GM23338 (cell line): Measurements from ENCODE around the gene COX14. TPM values are rescaled to one million over a fixed set of nuclear protein-coding genes. Genes with fewer than 3 reads are reported as not detected.

Experiments
- ATAC-seq: fragments of 200-7000 bp; cut with Tn5 transposase; 3 replicates; pipeline ENCODE4 v1.9.1; 2020
- DNase-seq: peaks from one replicate; pipeline ENCODE4 v3.0.0-alpha.2; 2015; ENCODE audit warnings: low spot score
- H2AFZ ChIP-seq: fragments of 200-600 bp; sonication (generic); 2 replicates; pipeline ENCODE4 v1.8.0; 2016; ENCODE audit warnings: antibody characterized with exemption, mild to moderate bottlenecking, moderate library complexity
- H3F3A ChIP-seq: fragments of 200-600 bp; sonication (generic); replicated peaks from 2 replicates; pipeline ENCODE4 v1.8.0; 2017; ENCODE audit warnings: antibody characterized with exemption, mixed run types, low read depth
- H3K27ac ChIP-seq: fragments of 200-600 bp; sonication (generic); 2 replicates; pipeline ENCODE4 v1.6.1; 2016; ENCODE audit warnings: low read depth
- H3K27me3 ChIP-seq: fragments of 200-600 bp; sonication (generic); 2 replicates; pipeline ENCODE4 v1.8.0; 2016; ENCODE audit warnings: mild to moderate bottlenecking, mixed run types, moderate library complexity; ENCODE audit not compliant: insufficient read depth
- H3K36me3 ChIP-seq: fragments of 200-600 bp; sonication (generic); 2 replicates; pipeline ENCODE4 v1.8.0; 2016; ENCODE audit warnings: mild to moderate bottlenecking; ENCODE audit not compliant: insufficient read depth
- H3K4me1 ChIP-seq: fragments of 200-600 bp; sonication (generic); 2 replicates; pipeline ENCODE4 v1.8.0; 2016; ENCODE audit warnings: mild to moderate bottlenecking, moderate library complexity; ENCODE audit not compliant: insufficient read depth
- H3K4me2 ChIP-seq: fragments of 200-600 bp; sonication (generic); 2 replicates; pipeline ENCODE4 v1.7.1; 2017; ENCODE audit warnings: mixed run types
- H3K4me3 ChIP-seq: fragments of 200-600 bp; sonication (generic); 2 replicates; pipeline ENCODE4 v1.6.1; 2016; ENCODE audit warnings: mixed run types
- H3K79me2 ChIP-seq: fragments of 200-600 bp; sonication (generic); replicated peaks from 2 replicates; pipeline ENCODE4 v1.8.0; 2017; ENCODE audit warnings: mild to moderate bottlenecking; ENCODE audit not compliant: insufficient read depth
- H3K9me2 ChIP-seq: fragments of 200-600 bp; sonication (generic); 2 replicates; pipeline ENCODE4 v1.8.0; 2017; ENCODE audit not compliant: insufficient read depth
- H4K20me1 ChIP-seq: fragments of 200-600 bp; sonication (generic); replicated peaks from 2 replicates; pipeline ENCODE4 v1.8.0; 2017; ENCODE audit warnings: mild to moderate bottlenecking; ENCODE audit not compliant: insufficient read depth
- H3K27ac Mint-ChIP-seq: 2 replicates; pipeline ENCODE4 v1.8.0; 2020; ENCODE audit warnings: inconsistent platforms, mild to moderate bottlenecking, moderate library complexity, mixed read lengths
- H3K27me3 Mint-ChIP-seq: 3 replicates; pipeline ENCODE4 v1.8.0; 2022; ENCODE audit warnings: low read depth, mild to moderate bottlenecking, moderate library complexity, mixed read lengths, inconsistent platforms; ENCODE audit not compliant: insufficient read depth, poor library complexity
- H3K36me3 Mint-ChIP-seq: 3 replicates; pipeline ENCODE4 v1.8.0; 2021; ENCODE audit warnings: low read depth, mild to moderate bottlenecking, inconsistent platforms, moderate library complexity, mixed read lengths
- H3K4me1 Mint-ChIP-seq: 3 replicates; pipeline ENCODE4 v1.8.0; 2020; ENCODE audit warnings: mild to moderate bottlenecking, inconsistent platforms, mixed read lengths
- H3K4me3 Mint-ChIP-seq: 3 replicates; pipeline ENCODE4 v1.8.0; 2021; ENCODE audit warnings: moderate library complexity, mild to moderate bottlenecking, inconsistent platforms, mixed read lengths
- H3K9me3 Mint-ChIP-seq: 3 replicates; pipeline ENCODE4 v1.8.0; 2020; ENCODE audit warnings: moderate library complexity, mild to moderate bottlenecking, inconsistent platforms, mixed read lengths
- CREB1 ChIP-seq: fragments of 250-450 bp; sonication (Bioruptor Pico); IDR thresholded peaks from 2 replicates; pipeline ENCODE4 v1.5.0; 2020; ENCODE audit warnings: low read depth, mild to moderate bottlenecking, moderate library complexity
- CTCF ChIP-seq, 2 experiments: fragments of 200-600 bp in 1 of 2; sonication (generic) in 1 of 2; conservative IDR thresholded peaks; 2 replicates each; pipeline versions ENCODE4 v1.5.1 to v1.6.1; 2016 to 2017; ENCODE audit warnings: antibody characterized with exemption in 2 of 2, low read depth in 2 of 2, mild to moderate bottlenecking in 2 of 2, moderate library complexity in 1 of 2
- EZH2phosphoT487 ChIP-seq: fragments of 200-600 bp; sonication (generic); IDR thresholded peaks from one replicate; pipeline ENCODE4 v1.8.1; 2018; ENCODE audit warnings: antibody characterized with exemption; ENCODE audit not compliant: unreplicated experiment
- NANOG ChIP-seq: IDR thresholded peaks from 2 replicates; pipeline ENCODE4 v1.6.1; 2016; ENCODE audit warnings: antibody characterized with exemption, borderline replicate concordance
- STAT1 ChIP-seq: IDR thresholded peaks from one replicate; pipeline ENCODE4 v1.6.1; 2016; ENCODE audit warnings: antibody characterized with exemption; ENCODE audit not compliant: unreplicated experiment
- ZNF114 ChIP-seq: fragments of 250-450 bp; sonication (Bioruptor Pico); IDR thresholded peaks from 2 replicates; pipeline ENCODE4 v1.5.0; 2020; ENCODE audit warnings: mild to moderate bottlenecking, moderate library complexity
- ZNF331 ChIP-seq: fragments of 250-450 bp; sonication (Bioruptor Pico); IDR thresholded peaks from 2 replicates; pipeline ENCODE4 v1.5.0; 2020; ENCODE audit warnings: low read depth, mild to moderate bottlenecking, moderate library complexity
- polyA plus RNA-seq: library from polyadenylated mRNA; unstranded; fragments of >200 nt; fragmentation: Nextera tagmentation; extraction: Ambion mirVana; gene quantifications from 2 replicates; pipeline ENCODE4 v1.2.1, GENCODE V29; 2016
- total RNA-seq: library from RNA; depleted of rRNA; stranded (reverse); fragments of >200 nt; shearing (Covaris generic); gene quantifications from 2 replicates; pipeline ENCODE4 v1.2.3, GENCODE V29; 2014
- TF ChIP-seq, protein P1 (sequence below): fragments of 250-450 bp; sonication (Bioruptor Pico); IDR thresholded peaks from 2 replicates; pipeline ENCODE4 v1.5.0; 2020; ENCODE audit warnings: mild to moderate bottlenecking, moderate library complexity
- TF ChIP-seq, protein P2 (sequence below): IDR thresholded peaks from one replicate; pipeline ENCODE4 v1.6.1; 2018; ENCODE audit warnings: antibody characterized with exemption; ENCODE audit not compliant: unreplicated experiment

COX14 gene
- total and polyA plus RNA-seq, 2 experiments from 2014 or later = 43.7 to 73.5 TPM

DNA sequence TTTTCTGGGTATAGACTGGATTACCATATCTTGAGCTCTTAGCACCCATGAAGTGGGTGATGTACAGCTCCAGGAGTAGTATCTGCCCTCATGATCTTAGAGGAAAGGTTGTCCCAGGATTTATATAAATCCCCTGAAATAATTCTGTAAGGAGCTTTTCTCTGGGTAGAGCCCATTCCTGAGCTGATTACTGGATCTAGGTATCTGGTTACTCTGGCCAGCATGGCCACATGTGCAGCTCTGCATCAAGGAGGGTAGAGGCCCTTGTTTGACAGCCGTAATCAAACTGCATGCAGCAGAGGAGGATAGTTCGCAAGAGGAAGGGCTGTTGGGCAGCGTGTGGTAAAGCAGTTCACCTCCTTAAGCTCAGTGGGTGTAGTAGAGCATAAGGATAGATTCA, 8.5 kb downstream of the COX14 start (continued):
- TF ChIP-seq, protein P1, sequence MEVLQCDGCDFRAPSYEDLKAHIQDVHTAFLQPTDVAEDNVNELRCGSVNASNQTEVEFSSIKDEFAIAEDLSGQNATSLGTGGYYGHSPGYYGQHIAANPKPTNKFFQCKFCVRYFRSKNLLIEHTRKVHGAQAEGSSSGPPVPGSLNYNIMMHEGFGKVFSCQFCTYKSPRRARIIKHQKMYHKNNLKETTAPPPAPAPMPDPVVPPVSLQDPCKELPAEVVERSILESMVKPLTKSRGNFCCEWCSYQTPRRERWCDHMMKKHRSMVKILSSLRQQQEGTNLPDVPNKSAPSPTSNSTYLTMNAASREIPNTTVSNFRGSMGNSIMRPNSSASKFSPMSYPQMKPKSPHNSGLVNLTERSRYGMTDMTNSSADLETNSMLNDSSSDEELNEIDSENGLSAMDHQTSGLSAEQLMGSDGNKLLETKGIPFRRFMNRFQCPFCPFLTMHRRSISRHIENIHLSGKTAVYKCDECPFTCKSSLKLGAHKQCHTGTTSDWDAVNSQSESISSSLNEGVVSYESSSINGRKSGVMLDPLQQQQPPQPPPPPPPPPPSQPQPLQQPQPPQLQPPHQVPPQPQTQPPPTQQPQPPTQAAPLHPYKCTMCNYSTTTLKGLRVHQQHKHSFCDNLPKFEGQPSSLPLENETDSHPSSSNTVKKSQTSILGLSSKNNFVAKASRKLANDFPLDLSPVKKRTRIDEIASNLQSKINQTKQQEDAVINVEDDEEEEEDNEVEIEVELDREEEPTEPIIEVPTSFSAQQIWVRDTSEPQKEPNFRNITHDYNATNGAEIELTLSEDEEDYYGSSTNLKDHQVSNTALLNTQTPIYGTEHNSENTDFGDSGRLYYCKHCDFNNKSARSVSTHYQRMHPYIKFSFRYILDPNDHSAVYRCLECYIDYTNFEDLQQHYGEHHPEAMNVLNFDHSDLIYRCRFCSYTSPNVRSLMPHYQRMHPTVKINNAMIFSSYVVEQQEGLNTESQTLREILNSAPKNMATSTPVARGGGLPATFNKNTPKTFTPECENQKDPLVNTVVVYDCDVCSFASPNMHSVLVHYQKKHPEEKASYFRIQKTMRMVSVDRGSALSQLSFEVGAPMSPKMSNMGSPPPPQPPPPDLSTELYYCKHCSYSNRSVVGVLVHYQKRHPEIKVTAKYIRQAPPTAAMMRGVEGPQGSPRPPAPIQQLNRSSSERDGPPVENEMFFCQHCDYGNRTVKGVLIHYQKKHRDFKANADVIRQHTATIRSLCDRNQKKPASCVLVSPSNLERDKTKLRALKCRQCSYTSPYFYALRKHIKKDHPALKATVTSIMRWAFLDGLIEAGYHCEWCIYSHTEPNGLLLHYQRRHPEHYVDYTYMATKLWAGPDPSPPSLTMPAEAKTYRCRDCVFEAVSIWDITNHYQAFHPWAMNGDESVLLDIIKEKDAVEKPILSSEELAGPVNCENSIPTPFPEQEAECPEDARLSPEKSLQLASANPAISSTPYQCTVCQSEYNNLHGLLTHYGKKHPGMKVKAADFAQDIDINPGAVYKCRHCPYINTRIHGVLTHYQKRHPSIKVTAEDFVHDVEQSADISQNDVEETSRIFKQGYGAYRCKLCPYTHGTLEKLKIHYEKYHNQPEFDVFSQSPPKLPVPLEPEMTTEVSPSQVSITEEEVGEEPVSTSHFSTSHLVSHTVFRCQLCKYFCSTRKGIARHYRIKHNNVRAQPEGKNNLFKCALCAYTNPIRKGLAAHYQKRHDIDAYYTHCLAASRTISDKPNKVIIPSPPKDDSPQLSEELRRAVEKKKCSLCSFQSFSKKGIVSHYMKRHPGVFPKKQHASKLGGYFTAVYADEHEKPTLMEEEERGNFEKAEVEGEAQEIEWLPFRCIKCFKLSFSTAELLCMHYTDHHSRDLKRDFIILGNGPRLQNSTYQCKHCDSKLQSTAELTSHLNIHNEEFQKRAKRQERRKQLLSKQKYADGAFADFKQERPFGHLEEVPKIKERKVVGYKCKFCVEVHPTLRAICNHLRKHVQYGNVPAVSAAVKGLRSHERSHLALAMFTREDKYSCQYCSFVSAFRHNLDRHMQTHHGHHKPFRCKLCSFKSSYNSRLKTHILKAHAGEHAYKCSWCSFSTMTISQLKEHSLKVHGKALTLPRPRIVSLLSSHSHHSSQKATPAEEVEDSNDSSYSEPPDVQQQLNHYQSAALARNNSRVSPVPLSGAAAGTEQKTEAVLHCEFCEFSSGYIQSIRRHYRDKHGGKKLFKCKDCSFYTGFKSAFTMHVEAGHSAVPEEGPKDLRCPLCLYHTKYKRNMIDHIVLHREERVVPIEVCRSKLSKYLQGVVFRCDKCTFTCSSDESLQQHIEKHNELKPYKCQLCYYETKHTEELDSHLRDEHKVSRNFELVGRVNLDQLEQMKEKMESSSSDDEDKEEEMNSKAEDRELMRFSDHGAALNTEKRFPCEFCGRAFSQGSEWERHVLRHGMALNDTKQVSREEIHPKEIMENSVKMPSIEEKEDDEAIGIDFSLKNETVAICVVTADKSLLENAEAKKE (CRISPR knock-in tag) = no peak

- Histone ChIP-seq H3K4me3 (no peak overlapping the region), H3K4me1 (no peaks in the 10 kb centered on the region), H3K27me3 (no peaks in the 10 kb centered on the region), H3K79me2 (peaks cover 7% of the 10 kb centered on the region; the same call in 1 of the 2 replicates), H3K4me2 (no peak overlapping the region), H3F3A (no peaks in the 10 kb centered on the region), H4K20me1 (peaks cover 5% of the 10 kb centered on the region; the same call in 1 of the 2 replicates), H3K36me3 (no peaks in the 10 kb centered on the region), H3K9me2 (no peaks in the 10 kb centered on the region), H3K27ac (no peak overlapping the region), H2AFZ (no peak overlapping the region)
- Mint-ChIP-seq H3K4me1 (no peaks in the 10 kb centered on the region), H3K9me3 (no peaks in the 10 kb centered on the region), H3K27me3 (no peaks in the 10 kb centered on the region), H3K36me3 (no peaks in the 10 kb centered on the region; the same call in 2 of the 3 replicates), H3K4me3 (no peak overlapping the region), H3K27ac (no peak overlapping the region)
- ATAC-seq (no peak), DNase-seq (no peak)
- TF ChIP-seq ZNF331 (CRISPR knock-in tag) (no peak), STAT1 (no peak), NANOG (no peak), CTCF (conservative IDR thresholded peaks at IDR 0.05; ENCODE audit: low read depth in 2 of 2) (no peak), CREB1 (CRISPR knock-in tag) (no peak), ZNF114 (CRISPR knock-in tag) (no peak), EZH2phosphoT487 (no peak)
- TF ChIP-seq, protein P2, sequence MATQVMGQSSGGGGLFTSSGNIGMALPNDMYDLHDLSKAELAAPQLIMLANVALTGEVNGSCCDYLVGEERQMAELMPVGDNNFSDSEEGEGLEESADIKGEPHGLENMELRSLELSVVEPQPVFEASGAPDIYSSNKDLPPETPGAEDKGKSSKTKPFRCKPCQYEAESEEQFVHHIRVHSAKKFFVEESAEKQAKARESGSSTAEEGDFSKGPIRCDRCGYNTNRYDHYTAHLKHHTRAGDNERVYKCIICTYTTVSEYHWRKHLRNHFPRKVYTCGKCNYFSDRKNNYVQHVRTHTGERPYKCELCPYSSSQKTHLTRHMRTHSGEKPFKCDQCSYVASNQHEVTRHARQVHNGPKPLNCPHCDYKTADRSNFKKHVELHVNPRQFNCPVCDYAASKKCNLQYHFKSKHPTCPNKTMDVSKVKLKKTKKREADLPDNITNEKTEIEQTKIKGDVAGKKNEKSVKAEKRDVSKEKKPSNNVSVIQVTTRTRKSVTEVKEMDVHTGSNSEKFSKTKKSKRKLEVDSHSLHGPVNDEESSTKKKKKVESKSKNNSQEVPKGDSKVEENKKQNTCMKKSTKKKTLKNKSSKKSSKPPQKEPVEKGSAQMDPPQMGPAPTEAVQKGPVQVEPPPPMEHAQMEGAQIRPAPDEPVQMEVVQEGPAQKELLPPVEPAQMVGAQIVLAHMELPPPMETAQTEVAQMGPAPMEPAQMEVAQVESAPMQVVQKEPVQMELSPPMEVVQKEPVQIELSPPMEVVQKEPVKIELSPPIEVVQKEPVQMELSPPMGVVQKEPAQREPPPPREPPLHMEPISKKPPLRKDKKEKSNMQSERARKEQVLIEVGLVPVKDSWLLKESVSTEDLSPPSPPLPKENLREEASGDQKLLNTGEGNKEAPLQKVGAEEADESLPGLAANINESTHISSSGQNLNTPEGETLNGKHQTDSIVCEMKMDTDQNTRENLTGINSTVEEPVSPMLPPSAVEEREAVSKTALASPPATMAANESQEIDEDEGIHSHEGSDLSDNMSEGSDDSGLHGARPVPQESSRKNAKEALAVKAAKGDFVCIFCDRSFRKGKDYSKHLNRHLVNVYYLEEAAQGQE = no peak
Observed at GRCh38 chr12:50120953-50121352, 8.9 kb downstream of the COX14 start.
